Kidney (tissue), 14 donors: ENCODE results near the gene XIRP2. TPM values are rescaled to one million over a fixed set of nuclear protein-coding genes. Genes with fewer than 3 reads are reported as not detected.

Experiments
- DNase-seq, 5 donors: peaks; one replicate each; pipeline ENCODE4 v3.0.0-alpha.2; 2013 to 2020
- FAIRE-seq: peaks from 2 replicates; lab custom pipeline; 2012; peaks lifted over from hg19 to GRCh38; lab: Jason Lieb, UNC
- H3K27ac ChIP-seq, 2 donors: one replicate each; pipeline ENCODE4 v1.7.0; 2013; ENCODE audit warnings: low read depth in 2 of 2, low read length in 2 of 2, inconsistent platforms in 1 of 2
- H3K27me3 ChIP-seq: one replicate; pipeline ENCODE4 v1.7.1; 2013; ENCODE audit warnings: low read length, inconsistent platforms; ENCODE audit not compliant: control insufficient read depth, insufficient read depth
- H3K36me3 ChIP-seq, 3 donors: one replicate each; pipeline versions ENCODE4 v1.7.0 to v1.7.1; 2013; ENCODE audit warnings: low read length in 3 of 3, control low read depth in 1 of 3, inconsistent platforms in 1 of 3; ENCODE audit not compliant: insufficient read depth in 3 of 3, control insufficient read depth in 2 of 3
- H3K4me1 ChIP-seq, 3 donors: one replicate each; pipeline versions ENCODE4 v1.7.0 to v1.7.1; 2013; ENCODE audit warnings: low read length in 3 of 3, inconsistent platforms in 1 of 3, low read depth in 1 of 3; ENCODE audit not compliant: control insufficient read depth in 2 of 3, insufficient read depth in 2 of 3
- H3K4me3 ChIP-seq, 3 donors: one replicate each; pipeline versions ENCODE4 v1.7.0 to v1.8.1; 2013; ENCODE audit warnings: low read length in 3 of 3, control low read depth in 1 of 3, inconsistent platforms in 1 of 3
- H3K9ac ChIP-seq, 3 donors: one replicate each; pipeline versions ENCODE4 v1.7.0 to v1.7.1; 2013; ENCODE audit warnings: low read length in 3 of 3, control low read depth in 1 of 3, inconsistent platforms in 1 of 3
- H3K9me3 ChIP-seq, 3 donors: one replicate each; pipeline versions ENCODE4 v1.7.0 to v1.7.1; 2013; ENCODE audit warnings: low read length in 3 of 3, control low read depth in 1 of 3, inconsistent platforms in 1 of 3; ENCODE audit not compliant: control insufficient read depth in 2 of 3, insufficient read depth in 1 of 3
- CTCF ChIP-seq: IDR thresholded peaks from 3 replicates; pipeline ENCODE4 v1.5.1; 2012; ENCODE audit warnings: mild to moderate bottlenecking, moderate library complexity, borderline replicate concordance; ENCODE audit not compliant: insufficient read depth; ENCODE audit errors: extremely low read depth
- intact Hi-C: fragments of 100-400 bp; cut with DNase I; formaldehyde crosslinking; loops from one replicate; pipeline ENCODE4 v1.11.1; 2022
- polyA plus RNA-seq: library from polyadenylated mRNA; stranded (reverse); fragments of 350-450 nt; fragmentation: Illumina TruSeq; extraction: RNeasy Lipid Tissue Mini Kit (QIAGEN cat#74804); gene quantifications from one replicate; pipeline ENCODE4 v1.2.3, GENCODE V29; 2014; ENCODE audit warnings: low read depth, low replicate concordance; ENCODE audit not compliant: insufficient read depth
- total RNA-seq: library from RNA; stranded (reverse); fragmentation: NEBNext Ultra II Directional; extraction: Animal tissue kit (Norgen Biotek cat#: 25700); gene quantifications from one replicate; pipeline ENCODE4 v1.2.1, GENCODE V29; 2021
- donor health status: control.
- donor health status: control.
- donor health status: control.
- donor health status: control.
- donor health status: control.
- donor health status: DM: yes; HTN: yes; CAD: no.
- donor health status: Normal renal cell carcinoma (clear cell type).

The XIRP2 gene
- total and polyA plus RNA-seq, 2 donors from 2014 or later, result not detected

- no peaks in the 10 kb centered on the region for H3K36me3 ChIP-seq
- intact Hi-C loops, result no loop called here
- no peak for FAIRE-seq
Observed at GRCh38 chr2:166984797-166985196, 96.5 kb downstream of the XIRP2 start.

GRCh38 chr2:166994588-166995336 is 106.5 kb downstream of the XIRP2 start:
- no peaks in the 10 kb centered on the region for H3K36me3 ChIP-seq
- H3K27ac ChIP-seq, result no peak overlapping the region
- H3K4me1 ChIP-seq, result no peaks in the 10 kb centered on the region
- intact Hi-C loops, result no loop called here
- FAIRE-seq, result no peak
- no peaks in the 10 kb centered on the region for H3K9me3 ChIP-seq
- H3K27me3 ChIP-seq, result no peaks in the 10 kb centered on the region
- H3K9ac ChIP-seq, result no peak overlapping the region
- no peak overlapping the region for H3K4me3 ChIP-seq
- peak in 1 of 5 donors; percentile 31 for DNase-seq
- TF ChIP-seq CTCF, result no peak

More at GRCh38 chr2:166984797-166985196, 96.5 kb downstream of the XIRP2 start:
- Histone ChIP-seq H3K9ac (no peak overlapping the region), H3K4me3 (no peak overlapping the region), H3K27ac (no peak overlapping the region), H3K4me1 (no peaks in the 10 kb centered on the region), H3K27me3 (no peaks in the 10 kb centered on the region), H3K9me3 (no peaks in the 10 kb centered on the region)
- TF ChIP-seq CTCF, result no peak
- DNase-seq, result peak in 1 of 5 donors; percentile 1

GRCh38 chr2:166996465-166996864 is 108.2 kb downstream of the XIRP2 start:
- H3K9ac ChIP-seq, result no peak overlapping the region
- no peaks in the 10 kb centered on the region for H3K36me3 ChIP-seq
- intact Hi-C loops, result no loop called here
- no peaks in the 10 kb centered on the region for H3K27me3 ChIP-seq
- DNase-seq (no peak), FAIRE-seq (no peak)
- no peak overlapping the region for H3K4me3 ChIP-seq
- no peaks in the 10 kb centered on the region for H3K9me3 ChIP-seq
- TF ChIP-seq CTCF, result no peak
- H3K4me1 ChIP-seq, result no peaks in the 10 kb centered on the region
- no peak overlapping the region for H3K27ac ChIP-seq
